GM12878 (cell line): ENCODE measurements around the gene DNAH2. TPM values are rescaled to one million over a fixed set of nuclear protein-coding genes. Genes with fewer than 3 reads are reported as not detected.

Experiments
- ATAC-seq: fragments of 200-7000 bp; cut with Tn5 transposase; 3 replicates; pipeline ENCODE4 v1.9.1; 2020; ENCODE audit warnings: mild to moderate bottlenecking, moderate library complexity
- BruUV-seq: library from RNA; stranded (reverse); fragments of 400-500 nt; replicated peaks from 2 replicates; lab custom pipeline; 2021; lab: Mats Ljungman, UMichigan
- CTCF ChIA-PET: fragments of 300-600 bp; sonication (Branson Sonifier 250); formaldehyde crosslinking; extraction: SDS; loops from one replicate; lab custom pipeline; 2021; ENCODE audit warnings: inconsistent platforms; lab: Yijun Ruan, JAX
- POLR2A ChIA-PET: fragments of 350-600 bp; formaldehyde crosslinking; extraction: SDS; loops from one replicate; lab custom pipeline; 2021; ENCODE audit warnings: inconsistent platforms; lab: Charles Lee
- RAD21 ChIA-PET: fragments of 300-600 bp; sonication (Branson Sonifier 250); formaldehyde crosslinking; loops from one replicate; lab custom pipeline; 2023; ENCODE audit warnings: antibody characterized with exemption; ENCODE audit not compliant: unreplicated experiment; lab: Charles Lee
- SMC1A ChIA-PET: fragments of 300-600 bp; sonication (Branson Sonifier 250); formaldehyde crosslinking; loops from one replicate; lab custom pipeline; 2023; ENCODE audit not compliant: unreplicated experiment, uncharacterized antibody; lab: Charles Lee
- DNase-seq: peaks from one replicate; pipeline ENCODE4 v3.0.0-alpha.2; 2011; ENCODE audit warnings: low read depth, low spot score
- FAIRE-seq: peaks from 3 replicates; lab custom pipeline; 2011; peaks lifted over from hg19 to GRCh38; lab: Jason Lieb, UNC
- H2AFZ ChIP-seq: 2 replicates; pipeline ENCODE4 v1.6.0; 2011; ENCODE audit warnings: low read depth, low read length, control low read depth; ENCODE audit not compliant: control insufficient read depth
- H3K27ac ChIP-seq: 2 replicates; pipeline ENCODE4 v1.5.1; 2011; ENCODE audit warnings: control low read depth; ENCODE audit not compliant: control insufficient read depth, insufficient read depth
- H3K27me3 ChIP-seq, 2 experiments: replicated peaks in 1 of 2; 2 replicates each; pipeline versions ENCODE4 v1.6.0 to v1.6.1; 2011; ENCODE audit warnings: low read length in 1 of 2; ENCODE audit not compliant: control insufficient read depth in 2 of 2, insufficient read depth in 2 of 2
- H3K36me3 ChIP-seq, 2 experiments: 2 replicates each; pipeline ENCODE4 v1.5.1; 2011; ENCODE audit warnings: low read length in 1 of 2; ENCODE audit not compliant: control insufficient read depth in 2 of 2, insufficient read depth in 2 of 2
- H3K4me1 ChIP-seq: 2 replicates; pipeline ENCODE4 v1.6.1; 2011; ENCODE audit warnings: mild to moderate bottlenecking, low read length, moderate library complexity, mixed read lengths; ENCODE audit not compliant: control insufficient read depth, insufficient read depth
- H3K4me2 ChIP-seq: 2 replicates; pipeline ENCODE4 v1.6.0; 2011; ENCODE audit warnings: control low read depth; ENCODE audit not compliant: control insufficient read depth, insufficient read depth
- H3K4me3 ChIP-seq: fragments of 200-600 bp; sonication (generic); 2 replicates; pipeline ENCODE4 v1.5.1; 2016
- H3K79me2 ChIP-seq: 2 replicates; pipeline ENCODE4 v1.6.0; 2011; ENCODE audit warnings: low read length; ENCODE audit not compliant: control insufficient read depth, insufficient read depth
- H3K9ac ChIP-seq: 2 replicates; pipeline ENCODE4 v1.8.0; 2011; ENCODE audit warnings: low read length, control low read depth, mixed read lengths; ENCODE audit not compliant: control insufficient read depth, insufficient read depth
- H3K9me3 ChIP-seq: replicated peaks from 3 replicates; pipeline ENCODE4 v1.5.1; 2011; ENCODE audit warnings: mild to moderate bottlenecking, low read length; ENCODE audit not compliant: control insufficient read depth, insufficient read depth
- H4K20me1 ChIP-seq: 2 replicates; pipeline ENCODE4 v1.6.0; 2011; ENCODE audit not compliant: control insufficient read depth, insufficient read depth
- CBX3 ChIP-seq: fragments of 200-600 bp; sonication (generic); IDR thresholded peaks from 2 replicates; pipeline ENCODE4 v1.6.1; 2016; ENCODE audit warnings: low read depth, borderline replicate concordance
- CHD2 ChIP-seq: IDR thresholded peaks from 2 replicates; pipeline ENCODE4 v1.6.1; 2011; ENCODE audit warnings: low read depth, low read length, improper control_type of control experiment, borderline replicate concordance
- ETV6 ChIP-seq, 2 experiments: fragments of 450-650 bp in 1 of 2; IDR thresholded peaks in 1 of 2; conservative IDR thresholded peaks in 1 of 2; 2 replicates each; pipeline ENCODE4 v1.6.1; 2014; ENCODE audit warnings: antibody characterized with exemption in 1 of 2, borderline replicate concordance in 1 of 2, low read depth in 1 of 2, mild to moderate bottlenecking in 1 of 2, moderate library complexity in 1 of 2
- GABPA ChIP-seq: IDR thresholded peaks from 2 replicates; pipeline ENCODE4 v1.6.1; 2014; ENCODE audit warnings: antibody characterized with exemption, low read depth, mild to moderate bottlenecking, inconsistent platforms
- RBBP5 ChIP-seq: fragments of 200-600 bp; sonication (generic); conservative IDR thresholded peaks from 2 replicates; pipeline ENCODE4 v1.6.1; 2016
- SIN3A ChIP-seq: IDR thresholded peaks from 2 replicates; pipeline ENCODE4 v1.6.1; 2012; ENCODE audit warnings: low read depth, low read length, improper control_type of control experiment
- WRNIP1 ChIP-seq: IDR thresholded peaks from 2 replicates; pipeline ENCODE4 v1.6.1; 2011; ENCODE audit warnings: low read depth, low read length, improper control_type of control experiment, borderline replicate concordance
- ZNF24 ChIP-seq: fragments of 450-650 bp; IDR thresholded peaks from 2 replicates; pipeline ENCODE4 v1.6.1; 2017; ENCODE audit warnings: antibody characterized with exemption, mild to moderate bottlenecking
- ZNF622 ChIP-seq: fragments of 450-650 bp; IDR thresholded peaks from 2 replicates; pipeline ENCODE4 v1.6.1; 2017; ENCODE audit warnings: mild to moderate bottlenecking, inconsistent platforms
- WGBS: methylation state at CpG from one replicate; pipeline ENCODE4 v1.1.6; 2016; ENCODE audit warnings: low lambda C conversion rate; ENCODE audit not compliant: insufficient replicate concordance, insufficient coverage; ENCODE audit errors: missing lambda C conversion rate; 5-methylcytosine and 5-hydroxymethylcytosine counted together
- in situ Hi-C: fragments of 300-500 bp; cut with MboI; formaldehyde crosslinking; loops from 9 replicates; pipeline ENCODE4 v1.14.3; 2018; ENCODE audit warnings: mixed read lengths
- intact Hi-C: fragments of 100-400 bp; cut with micrococcal nuclease; formaldehyde crosslinking; loops from one replicate; pipeline ENCODE4 v1.14.2; 2022; ENCODE audit not compliant: unreplicated experiment
- polyA plus RNA-seq, 11 experiments: library from polyadenylated mRNA; depleted of rRNA in 4 of 11; unstranded in 6 of 11; stranded (reverse) in 5 of 11; fragments of >200 nt; fragmentation: Nextera tagmentation in 4 of 11; fragmentation: Illumina TruSeq in 1 of 11; extraction: Ambion mirVana in 4 of 11; extraction: Trizol in 1 of 11; gene quantifications; 1 replicate in 1 of 11; 2 replicates in 10 of 11; pipeline versions ENCODE4 v1.2.1 to v1.2.3, GENCODE V29; 2011 to 2016; ENCODE audit warnings: inconsistent platforms in 2 of 11, missing spikeins in 2 of 11, low read depth in 1 of 11
- total RNA-seq, 4 experiments: library from RNA; depleted of rRNA in 3 of 4; stranded (reverse); fragments of >200 nt in 3 of 4; fragmentation: Illumina TruSeq in 1 of 4; extraction: Trizol in 1 of 4; gene quantifications; 2 replicates each; pipeline versions ENCODE4 v1.2.1 to v1.2.3, GENCODE V29; 2013 to 2021
- TF ChIP-seq, protein P1 (sequence below), 3 experiments: IDR thresholded peaks in 2 of 3; conservative IDR thresholded peaks in 1 of 3; 2 replicates each; pipeline ENCODE4 v1.5.1; 2011; ENCODE audit warnings: low read depth in 3 of 3, low read length in 3 of 3, mild to moderate bottlenecking in 3 of 3, control low read depth in 2 of 3, moderate library complexity in 2 of 3, inconsistent platforms in 1 of 3, mixed read lengths in 1 of 3; ENCODE audit not compliant: control insufficient read depth in 2 of 3, insufficient read depth in 1 of 3; ENCODE audit errors: extremely low read depth in 1 of 3
- TF ChIP-seq, protein P2 (sequence below): fragments of 450-650 bp; formaldehyde crosslinking; IDR thresholded peaks from 2 replicates; pipeline ENCODE4 v1.4.0; 2022; ENCODE audit warnings: mild to moderate bottlenecking, moderate library complexity

The DNAH2 gene
- total and polyA plus RNA-seq, 10 of the 15 experiments (the other 5 are each of a cell fraction or from before 2014, with no cell fraction given), result not detected

DNA sequence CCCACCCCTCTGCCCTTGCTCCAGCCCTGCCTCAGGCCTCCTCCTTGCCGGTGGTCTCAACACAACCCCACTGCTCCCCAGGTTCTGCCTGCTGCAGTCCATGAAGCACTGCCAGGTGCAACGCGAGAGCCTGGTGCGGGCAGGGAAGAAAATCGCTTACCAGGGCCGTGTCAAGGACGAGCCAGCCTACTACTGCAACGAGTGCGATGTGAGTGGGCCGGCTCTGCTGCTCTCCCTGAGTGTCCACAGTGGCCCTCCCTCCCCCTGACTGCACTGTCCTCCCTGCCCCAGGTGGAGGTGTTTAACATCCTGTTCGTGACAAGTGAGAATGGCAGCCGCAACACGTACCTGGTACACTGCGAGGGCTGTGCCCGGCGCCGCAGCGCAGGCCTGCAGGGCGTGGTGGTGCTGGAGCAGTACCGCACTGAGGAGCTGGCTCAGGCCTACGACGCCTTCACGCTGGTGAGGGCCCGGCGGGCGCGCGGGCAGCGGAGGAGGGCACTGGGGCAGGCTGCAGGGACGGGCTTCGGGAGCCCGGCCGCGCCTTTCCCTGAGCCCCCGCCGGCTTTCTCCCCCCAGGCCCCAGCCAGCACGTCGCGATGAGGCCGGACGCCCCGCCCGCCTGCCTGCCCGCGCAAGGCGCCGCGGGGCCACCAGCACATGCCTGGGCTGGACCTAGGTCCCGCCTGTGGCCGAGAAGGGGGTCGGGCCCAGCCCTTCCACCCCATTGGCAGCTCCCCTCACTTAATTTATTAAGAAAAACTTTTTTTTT is 135.6 kb downstream of the DNAH2 start:
- intact Hi-C loops, result no loop called here
- Histone ChIP-seq H2AFZ (no peak overlapping the region), H3K4me1 (peaks cover 26% of the 10 kb centered on the region), H3K9me3 (no peaks in the 10 kb centered on the region), H3K4me3 (no peak overlapping the region), H3K27me3 (no peaks in the 10 kb centered on the region), H4K20me1 (no peaks in the 10 kb centered on the region; the same call in 1 of the 2 replicates), H3K27ac (no peak overlapping the region), H3K36me3 (peaks cover 12 to 17% of the 10 kb centered on the region in 2 experiments; a peak in 3 of 4 replicates), H3K9ac (no peak overlapping the region), H3K4me2 (no peak overlapping the region), H3K79me2 (peaks cover 11% of the 10 kb centered on the region)
- 97% methylated on average over 30 of the region's 51 CpGs for WGBS
- ChIA-PET RAD21 (no interaction called here), CTCF (interaction anchor here (3.0 kb wide), 1 partner anchor 20 kb away, joined by 47 read pairs; the partner anchor contains the start of gene KDM6B), SMC1A (no interaction called here), POLR2A (interaction anchor here (0.6 kb wide), 1 partner anchor 538 kb away, joined by 6 read pairs; no protein-coding TSS in a partner anchor)
- TF ChIP-seq ZNF24, result no peak
- TF ChIP-seq, protein P1, sequence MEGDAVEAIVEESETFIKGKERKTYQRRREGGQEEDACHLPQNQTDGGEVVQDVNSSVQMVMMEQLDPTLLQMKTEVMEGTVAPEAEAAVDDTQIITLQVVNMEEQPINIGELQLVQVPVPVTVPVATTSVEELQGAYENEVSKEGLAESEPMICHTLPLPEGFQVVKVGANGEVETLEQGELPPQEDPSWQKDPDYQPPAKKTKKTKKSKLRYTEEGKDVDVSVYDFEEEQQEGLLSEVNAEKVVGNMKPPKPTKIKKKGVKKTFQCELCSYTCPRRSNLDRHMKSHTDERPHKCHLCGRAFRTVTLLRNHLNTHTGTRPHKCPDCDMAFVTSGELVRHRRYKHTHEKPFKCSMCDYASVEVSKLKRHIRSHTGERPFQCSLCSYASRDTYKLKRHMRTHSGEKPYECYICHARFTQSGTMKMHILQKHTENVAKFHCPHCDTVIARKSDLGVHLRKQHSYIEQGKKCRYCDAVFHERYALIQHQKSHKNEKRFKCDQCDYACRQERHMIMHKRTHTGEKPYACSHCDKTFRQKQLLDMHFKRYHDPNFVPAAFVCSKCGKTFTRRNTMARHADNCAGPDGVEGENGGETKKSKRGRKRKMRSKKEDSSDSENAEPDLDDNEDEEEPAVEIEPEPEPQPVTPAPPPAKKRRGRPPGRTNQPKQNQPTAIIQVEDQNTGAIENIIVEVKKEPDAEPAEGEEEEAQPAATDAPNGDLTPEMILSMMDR (IDR thresholded peaks at IDR 0.05 in 2 of 3, conservative IDR thresholded peaks at IDR 0.05 in 1 of 3; ENCODE audit: control insufficient read depth in 2 of 3, extremely low read depth in 1 of 3, insufficient read depth in 1 of 3, low read depth in 3 of 3, low read length in 3 of 3), result 0 out of 6 replicates have a peak, but pooled peaks of 1 of the 3 experiments have one; percentile 1
- in situ Hi-C loops, result no loop called here
- no peak for DNase-seq
- no peak for ATAC-seq
- no peak for FAIRE-seq
- BruUV-seq, result no TSS peak

DNA sequence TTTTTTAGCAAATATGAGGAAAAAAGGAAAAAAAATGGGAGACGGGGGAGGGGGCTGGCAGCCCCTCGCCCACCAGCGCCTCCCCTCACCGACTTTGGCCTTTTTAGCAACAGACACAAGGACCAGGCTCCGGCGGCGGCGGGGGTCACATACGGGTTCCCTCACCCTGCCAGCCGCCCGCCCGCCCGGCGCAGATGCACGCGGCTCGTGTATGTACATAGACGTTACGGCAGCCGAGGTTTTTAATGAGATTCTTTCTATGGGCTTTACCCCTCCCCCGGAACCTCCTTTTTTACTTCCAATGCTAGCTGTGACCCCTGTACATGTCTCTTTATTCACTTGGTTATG is 136.1 kb downstream of the DNAH2 start:
- Histone ChIP-seq H3K27me3 (no peaks in the 10 kb centered on the region), H3K27ac (no peak overlapping the region), H3K9me3 (no peaks in the 10 kb centered on the region), H4K20me1 (no peaks in the 10 kb centered on the region; the same call in 1 of the 2 replicates), H3K36me3 (peaks cover 12 to 15% of the 10 kb centered on the region in 2 experiments; a peak in 3 of 4 replicates), H2AFZ (no peak overlapping the region), H3K4me2 (no peak overlapping the region), H3K9ac (no peak overlapping the region), H3K4me1 (peaks cover 26% of the 10 kb centered on the region), H3K79me2 (peaks cover 14% of the 10 kb centered on the region), H3K4me3 (no peak overlapping the region)
- DNase-seq, result no peak
- FAIRE-seq, result no peak
- no TSS peak for BruUV-seq
- intact Hi-C loops (no loop called here), in situ Hi-C loops (no loop called here)
- RAD21 ChIA-PET, result no interaction called here
- CTCF ChIA-PET, result no interaction called here
- 84% methylated on average over 11 of the region's 21 CpGs for WGBS
- ATAC-seq, result no peak
- POLR2A ChIA-PET, result interaction anchor here (0.6 kb wide), 1 partner anchor 538 kb away, joined by 6 read pairs; no protein-coding TSS in a partner anchor
- SMC1A ChIA-PET, result no interaction called here
- TF ChIP-seq, protein P2, sequence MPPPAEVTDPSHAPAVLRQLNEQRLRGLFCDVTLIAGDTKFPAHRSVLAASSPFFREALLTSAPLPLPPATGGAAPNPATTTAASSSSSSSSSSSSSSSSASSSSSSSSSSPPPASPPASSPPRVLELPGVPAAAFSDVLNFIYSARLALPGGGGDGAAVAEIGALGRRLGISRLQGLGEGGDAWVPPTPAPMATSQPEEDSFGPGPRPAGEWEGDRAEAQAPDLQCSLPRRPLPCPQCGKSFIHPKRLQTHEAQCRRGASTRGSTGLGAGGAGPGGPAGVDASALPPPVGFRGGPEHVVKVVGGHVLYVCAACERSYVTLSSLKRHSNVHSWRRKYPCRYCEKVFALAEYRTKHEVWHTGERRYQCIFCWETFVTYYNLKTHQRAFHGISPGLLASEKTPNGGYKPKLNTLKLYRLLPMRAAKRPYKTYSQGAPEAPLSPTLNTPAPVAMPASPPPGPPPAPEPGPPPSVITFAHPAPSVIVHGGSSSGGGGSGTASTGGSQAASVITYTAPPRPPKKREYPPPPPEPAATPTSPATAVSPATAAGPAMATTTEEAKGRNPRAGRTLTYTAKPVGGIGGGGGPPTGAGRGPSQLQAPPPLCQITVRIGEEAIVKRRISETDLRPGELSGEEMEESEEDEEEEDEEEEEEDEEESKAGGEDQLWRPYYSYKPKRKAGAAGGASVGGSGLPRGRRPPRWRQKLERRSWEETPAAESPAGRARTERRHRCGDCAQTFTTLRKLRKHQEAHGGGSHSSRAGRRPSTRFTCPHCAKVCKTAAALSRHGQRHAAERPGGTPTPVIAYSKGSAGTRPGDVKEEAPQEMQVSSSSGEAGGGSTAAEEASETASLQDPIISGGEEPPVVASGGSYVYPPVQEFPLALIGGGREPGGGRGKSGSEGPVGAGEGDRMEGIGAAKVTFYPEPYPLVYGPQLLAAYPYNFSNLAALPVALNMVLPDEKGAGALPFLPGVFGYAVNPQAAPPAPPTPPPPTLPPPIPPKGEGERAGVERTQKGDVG, result no peak
- no peak for TF ChIP-seq ETV6 (conservative IDR thresholded peaks at IDR 0.05 in 1 of 2, IDR thresholded peaks at IDR 0.05 in 1 of 2; ENCODE audit: borderline replicate concordance in 1 of 2, low read depth in 1 of 2)
- TF ChIP-seq CHD2, result no peak
- no peak for TF ChIP-seq CBX3
- no peak for TF ChIP-seq RBBP5
- no peak for TF ChIP-seq ZNF622
- no peak for TF ChIP-seq GABPA
- no peak for TF ChIP-seq WRNIP1
- TF ChIP-seq SIN3A, result no peak
